Glomerular visceral epithelial cell (primary cell): ENCODE measurements around the gene REEP1.

Experiments used
- DNase-seq: peaks from one replicate; pipeline ENCODE4 v3.0.0-alpha.2; 2016; ENCODE audit errors: extremely low spot score

REEP1 gene

GRCh38 chr2:86337244-86337835, at the start of gene REEP1:
Gene REEP1, minus strand, starts transcription at chr2:86337626. Its CDS starts 116 bp downstream, at chr2:86337510.
- peak; percentile 31 for DNase-seq

- peak; percentile 32 for DNase-seq
Observed at GRCh38 chr2:86383844-86384243, 46.4 kb upstream of the REEP1 start.

- DNase-seq: no peak
Observed at GRCh38 chr2:86382698-86383097, 45.3 kb upstream of the REEP1 start.

GRCh38 chr2:86382108-86382507, 44.7 kb upstream of the REEP1 start:
- DNase-seq: no peak

- no peak for DNase-seq
Observed at GRCh38 chr2:86378469-86378868, 41.0 kb upstream of the REEP1 start.

- no peak for DNase-seq
Observed at GRCh38 chr2:86375623-86376022, 38.2 kb upstream of the REEP1 start.

GRCh38 chr2:86372641-86373502, 35.4 kb upstream of the REEP1 start:
- DNase-seq: peak; percentile 37

GRCh38 chr2:86372133-86372532, 34.7 kb upstream of the REEP1 start:
- no peak for DNase-seq

GRCh38 chr2:86371527-86371926, 34.1 kb upstream of the REEP1 start:
- no peak for DNase-seq

- no peak for DNase-seq
Observed at GRCh38 chr2:86370579-86370978, 33.2 kb upstream of the REEP1 start.

GRCh38 chr2:86368161-86368824, 30.9 kb upstream of the REEP1 start:
- peak; percentile 31 for DNase-seq

- DNase-seq: no peak
Observed at GRCh38 chr2:86367499-86367777, 30.0 kb upstream of the REEP1 start.

GRCh38 chr2:86366651-86367498, 29.4 kb upstream of the REEP1 start:
- no peak for DNase-seq

- no peak for DNase-seq
Observed at GRCh38 chr2:86364894-86365293, 27.5 kb upstream of the REEP1 start.

- DNase-seq: no peak
Observed at GRCh38 chr2:86360776-86361175, 23.4 kb upstream of the REEP1 start.

- no peak for DNase-seq
Observed at GRCh38 chr2:86358957-86359356, 21.5 kb upstream of the REEP1 start.

- no peak for DNase-seq
Observed at GRCh38 chr2:86357392-86357963, 20.1 kb upstream of the REEP1 start.

- DNase-seq: no peak
Observed at GRCh38 chr2:86352727-86353221, 15.3 kb upstream of the REEP1 start.

- no peak for DNase-seq
Observed at GRCh38 chr2:86352137-86352726, 14.8 kb upstream of the REEP1 start.

GRCh38 chr2:86350751-86351150, 13.3 kb upstream of the REEP1 start:
- no peak for DNase-seq

- DNase-seq: no peak
Observed at GRCh38 chr2:86347401-86347800, 10.0 kb upstream of the REEP1 start.
